ENCODE data around the gene TXN. TPM values are rescaled to one million over a fixed set of nuclear protein-coding genes. Genes with fewer than 3 reads are reported as not detected.
"Not testable (repeated sequence)": the region's sequence is repeated elsewhere in the genome, so short reads cannot be mapped to it uniquely, and the experiment has no call there.

Gene TXN
- total RNA-seq, 2 experiments from 2014 or later = 315 TPM

GRCh38 chr9:110196084-110196499 is 60.2 kb downstream of the TXN start:
- H3K9me3 Mint-ChIP-seq; H3K36me3 Mint-ChIP-seq (ENCODE audit: low read depth); H3K27ac Mint-ChIP-seq; DNase-seq; CTCF ChIA-PET; H3K4me3 Mint-ChIP-seq; POLR2A ChIA-PET: not testable (repeated sequence)
- H3K27me3 Mint-ChIP-seq = peaks cover 13% of the 10 kb centered on the region
- H3K4me1 Mint-ChIP-seq = peaks cover 11% of the 10 kb centered on the region

Other genes with a start within 250 kb of the TXN start
- gene C9orf152, start 48.3 kb downstream of the TXN start, total RNA-seq = not detected
- not detected for gene TXNDC8, start 81.4 kb upstream of the TXN start, total RNA-seq